ENCODE data around the gene BID.

Gene BID

GRCh38 chr22:17774206-17774925, at the start of gene BID:
Gene BID, minus strand, starts transcription at chr22:17774469. Its CDS starts 24,353 bp downstream, at chr22:17750116.
- TF ChIP-seq CTCF (IDR thresholded peaks at IDR 0.05), result no peak

- no peak for TF ChIP-seq CTCF (IDR thresholded peaks at IDR 0.05)
Observed at GRCh38 chr22:17823964-17824363, 49.7 kb upstream of the BID start.

GRCh38 chr22:17823226-17823625, 49.0 kb upstream of the BID start:
- no peak for TF ChIP-seq CTCF (IDR thresholded peaks at IDR 0.05)

- TF ChIP-seq CTCF (IDR thresholded peaks at IDR 0.05), result no peak
Observed at GRCh38 chr22:17822087-17822486, 47.8 kb upstream of the BID start.

- no peak for TF ChIP-seq CTCF (IDR thresholded peaks at IDR 0.05)
Observed at GRCh38 chr22:17820879-17821439, 46.7 kb upstream of the BID start.

GRCh38 chr22:17818649-17819048, 44.4 kb upstream of the BID start:
- TF ChIP-seq CTCF (IDR thresholded peaks at IDR 0.05), result no peak

- TF ChIP-seq CTCF (IDR thresholded peaks at IDR 0.05), result no peak
Observed at GRCh38 chr22:17818180-17818579, 43.9 kb upstream of the BID start.
